CD8-positive, alpha-beta memory T cell (primary cell): ENCODE data around the gene ACTL9. TPM values are rescaled to one million over a fixed set of nuclear protein-coding genes. Genes with fewer than 3 reads are reported as not detected.
A peak's percentile ranks its signal among the peaks of the same experiment; 100 is the strongest.
"Not testable (repeated sequence)": the region's sequence is repeated elsewhere in the genome, so short reads cannot be mapped to it uniquely, and the experiment has no call there.

ENCODE experiments used
- CTCF ChIA-PET: fragments of 350-600 bp; sonication (Branson Sonifier 250); formaldehyde crosslinking; loops from one replicate; lab custom pipeline; 2021; ENCODE audit warnings: antibody characterized with exemption; lab: Charles Lee
- POLR2A ChIA-PET: fragments of 350-600 bp; sonication (Branson Sonifier 250); formaldehyde crosslinking; loops from one replicate; lab custom pipeline; 2021; ENCODE audit warnings: antibody characterized with exemption; lab: Charles Lee
- DNase-seq, 5 donors: peaks; one replicate each; pipeline versions ENCODE4 v3.0.0 to v3.0.0-alpha.2; 2020 to 2022; ENCODE audit warnings: mixed read lengths in 1 of 5
- H3K27ac ChIP-seq: one replicate; pipeline ENCODE4 v1.7.0; 2013; ENCODE audit warnings: low read depth, mild to moderate bottlenecking, low read length, moderate library complexity
- H3K27me3 ChIP-seq: 2 replicates; pipeline ENCODE4 v1.7.0; 2013; ENCODE audit warnings: low read length, mild to moderate bottlenecking; ENCODE audit not compliant: insufficient read depth, poor library complexity, severe bottlenecking
- H3K36me3 ChIP-seq: 2 replicates; pipeline ENCODE4 v1.7.0; 2013; ENCODE audit warnings: mild to moderate bottlenecking, low read length, moderate library complexity; ENCODE audit not compliant: insufficient read depth
- H3K4me1 ChIP-seq: 2 replicates; pipeline ENCODE4 v1.7.0; 2013; ENCODE audit warnings: mild to moderate bottlenecking, low read length, moderate library complexity; ENCODE audit not compliant: insufficient read depth
- H3K4me3 ChIP-seq: 2 replicates; pipeline ENCODE4 v1.7.0; 2013; ENCODE audit warnings: mild to moderate bottlenecking, low read length
- H3K9me3 ChIP-seq: 2 replicates; pipeline ENCODE4 v1.7.0; 2013; ENCODE audit warnings: mild to moderate bottlenecking, low read length
- H3K27ac Mint-ChIP-seq, 8 donors: one replicate each; pipeline ENCODE4 v1.8.0; 2020 to 2021; ENCODE audit warnings: mixed read lengths in 8 of 8, mild to moderate bottlenecking in 6 of 8, inconsistent platforms in 3 of 8, moderate library complexity in 3 of 8
- H3K27me3 Mint-ChIP-seq, 2 donors: one replicate each; pipeline ENCODE4 v1.8.0; 2020 to 2021; ENCODE audit warnings: mixed read lengths in 2 of 2, mild to moderate bottlenecking in 1 of 2, moderate library complexity in 1 of 2
- H3K36me3 Mint-ChIP-seq, 3 donors: one replicate each; pipeline ENCODE4 v1.8.0; 2020 to 2021; ENCODE audit warnings: mixed read lengths in 3 of 3, inconsistent platforms in 1 of 3, mild to moderate bottlenecking in 1 of 3
- H3K4me1 Mint-ChIP-seq, 3 donors: one replicate each; pipeline ENCODE4 v1.8.0; 2020 to 2021; ENCODE audit warnings: mixed read lengths in 3 of 3, inconsistent platforms in 1 of 3, mild to moderate bottlenecking in 1 of 3
- H3K4me3 Mint-ChIP-seq, 7 donors: one replicate each; pipeline ENCODE4 v1.8.0; 2020 to 2021; ENCODE audit warnings: mixed read lengths in 7 of 7, mild to moderate bottlenecking in 6 of 7, moderate library complexity in 4 of 7, inconsistent platforms in 2 of 7
- H3K9me3 Mint-ChIP-seq, 5 donors: one replicate each; pipeline ENCODE4 v1.8.0; 2020 to 2022; ENCODE audit warnings: mixed read lengths in 5 of 5, mild to moderate bottlenecking in 3 of 5, moderate library complexity in 2 of 5, inconsistent platforms in 1 of 5
- polyA plus RNA-seq: library from polyadenylated mRNA; unstranded; fragments of 300-500 nt; fragmentation: Illumina TruSeq; gene quantifications from one replicate; pipeline ENCODE4 v1.2.3, GENCODE V29; 2021
- total RNA-seq, 2 experiments: library from RNA; stranded (reverse); gene quantifications; one replicate each; pipeline ENCODE4 v1.2.3, GENCODE V29; 2021

The ACTL9 gene
- total and polyA plus RNA-seq, 3 experiments from 2014 or later: not detected

DNA sequence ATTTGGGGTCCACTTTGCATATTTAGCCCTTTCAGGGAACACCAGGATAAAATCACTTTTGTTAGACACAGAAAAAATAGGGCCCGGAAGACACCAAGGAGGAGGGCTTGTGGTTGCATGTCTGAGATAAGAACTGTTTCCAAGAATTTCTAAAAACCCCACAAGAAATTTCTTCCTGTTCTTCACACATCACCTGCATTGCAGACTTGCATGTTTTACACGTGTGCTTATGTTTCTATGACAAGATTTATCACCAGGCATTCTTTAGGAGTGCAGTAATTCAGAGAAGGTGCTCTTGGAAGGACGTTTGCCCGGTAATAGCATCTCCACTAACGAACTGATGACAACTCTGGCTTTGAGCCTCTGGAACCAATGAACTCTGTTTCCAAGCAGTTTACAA lies 7.1 kb upstream of the ACTL9 start:
- ChIA-PET CTCF (no interaction called here), POLR2A (no interaction called here)
- no peak for DNase-seq
- no peaks in the 10 kb centered on the region for H3K36me3 Mint-ChIP-seq
- peak overlapping the region; percentile 14 to 63 (median 44) for H3K4me3 Mint-ChIP-seq
- H3K36me3 ChIP-seq: no peaks in the 10 kb centered on the region
- H3K27ac Mint-ChIP-seq: peak overlapping the region; percentile 7 to 93 (median 80)
- H3K4me1 Mint-ChIP-seq: peaks cover 53 to 65% (median 55%) of the 10 kb centered on the region in 3 donors
- H3K27me3 Mint-ChIP-seq: no peaks in the 10 kb centered on the region
- H3K4me3 ChIP-seq: peak overlapping the region; percentile 35
- no peak overlapping the region for H3K27ac ChIP-seq
- no peaks in the 10 kb centered on the region for H3K9me3 ChIP-seq
- peaks cover 36% of the 10 kb centered on the region for H3K4me1 ChIP-seq
- no peaks in the 10 kb centered on the region for H3K9me3 Mint-ChIP-seq
- no peaks in the 10 kb centered on the region for H3K27me3 ChIP-seq

GRCh38 chr19:8705304-8705703 lies 6.7 kb upstream of the ACTL9 start:
- CTCF ChIA-PET, H3K27me3 ChIP-seq, H3K9me3 ChIP-seq, H3K4me3 ChIP-seq, H3K36me3 ChIP-seq, H3K9me3 Mint-ChIP-seq, H3K36me3 Mint-ChIP-seq, POLR2A ChIA-PET, H3K27me3 Mint-ChIP-seq, DNase-seq, H3K27ac ChIP-seq: not testable (repeated sequence)
- H3K4me1 ChIP-seq: peaks cover 36% of the 10 kb centered on the region
- Mint-ChIP-seq H3K4me1 (peaks cover 53 to 67% (median 57%) of the 10 kb centered on the region in 3 donors), H3K4me3 (peak overlapping the region; percentile 14 to 63 (median 43)), H3K27ac (peak overlapping the region; percentile 7 to 93 (median 80))

GRCh38 chr19:8703223-8703622 lies 4.6 kb upstream of the ACTL9 start:
- Histone ChIP-seq H3K36me3 (no peaks in the 10 kb centered on the region), H3K4me3 (no peak overlapping the region), H3K27me3 (no peaks in the 10 kb centered on the region), H3K27ac (no peak overlapping the region), H3K9me3 (no peaks in the 10 kb centered on the region), H3K4me1 (peaks cover 36% of the 10 kb centered on the region)
- ChIA-PET POLR2A (no interaction called here), CTCF (no interaction called here)
- H3K4me3 Mint-ChIP-seq: peak overlapping the region in 4 of 7 donors; percentile 10 to 86 (median 34)
- no peaks in the 10 kb centered on the region for H3K9me3 Mint-ChIP-seq
- DNase-seq: no peak
- H3K27ac Mint-ChIP-seq: peak overlapping the region in 6 of 8 donors; percentile 9 to 88 (median 40)
- H3K36me3 Mint-ChIP-seq: no peaks in the 10 kb centered on the region
- peaks cover 54 to 67% (median 59%) of the 10 kb centered on the region in 3 donors for H3K4me1 Mint-ChIP-seq
- H3K27me3 Mint-ChIP-seq: no peaks in the 10 kb centered on the region

DNA sequence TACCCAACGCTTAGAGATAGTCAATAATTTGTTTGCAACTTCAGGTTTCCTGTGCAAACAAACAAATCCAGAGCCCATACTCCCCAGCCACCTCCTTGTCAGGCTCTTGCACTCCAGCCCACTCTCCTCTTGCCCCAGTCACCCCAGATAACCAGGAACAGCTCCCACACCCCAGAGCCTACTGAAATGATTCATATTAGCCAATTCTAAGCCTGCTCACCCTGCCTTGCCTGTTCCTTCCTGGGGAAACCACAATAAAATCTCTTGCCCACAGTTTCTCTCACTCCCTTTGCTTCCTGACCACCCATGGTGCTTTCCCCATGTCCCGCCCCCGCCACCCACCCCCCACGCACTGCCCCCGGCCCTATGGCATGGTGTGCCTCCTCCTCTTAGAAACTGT lies 3.8 kb upstream of the ACTL9 start:
- Histone ChIP-seq H3K27me3 (no peaks in the 10 kb centered on the region), H3K4me3 (peak overlapping the region; percentile 52), H3K9me3 (no peaks in the 10 kb centered on the region), H3K36me3 (no peaks in the 10 kb centered on the region), H3K4me1 (peaks cover 36% of the 10 kb centered on the region), H3K27ac (no peak overlapping the region)
- ChIA-PET POLR2A (no interaction called here), CTCF (no interaction called here)
- Mint-ChIP-seq H3K9me3 (no peaks in the 10 kb centered on the region), H3K36me3 (no peaks in the 10 kb centered on the region), H3K27ac (peak overlapping the region; percentile 31 to 88 (median 76)), H3K4me3 (peak overlapping the region; percentile 55 to 86 (median 78)), H3K27me3 (no peaks in the 10 kb centered on the region), H3K4me1 (peaks cover 54 to 66% (median 59%) of the 10 kb centered on the region in 3 donors)
- DNase-seq: peak in 2 of 5 donors; percentile 5 to 39

- H3K4me1 ChIP-seq: peaks cover 34% of the 10 kb centered on the region
- Mint-ChIP-seq H3K4me3 (peak overlapping the region in 1 of 7 donors; percentile 28), H3K27ac (peak overlapping the region in 5 of 8 donors; percentile 11 to 90 (median 41)), H3K4me1 (peaks cover 56 to 63% (median 56%) of the 10 kb centered on the region in 3 donors), H3K36me3 (no peaks in the 10 kb centered on the region), H3K27me3 (peaks cover 4 to 6% of the 10 kb centered on the region in 2 donors), H3K9me3 (no peaks in the 10 kb centered on the region)
- CTCF ChIA-PET: no interaction called here
- POLR2A ChIA-PET: no interaction called here
- no peak overlapping the region for H3K27ac ChIP-seq
- no peak for DNase-seq
- no peaks in the 10 kb centered on the region for H3K36me3 ChIP-seq
- H3K27me3 ChIP-seq: no peaks in the 10 kb centered on the region
- H3K4me3 ChIP-seq: no peak overlapping the region
- no peaks in the 10 kb centered on the region for H3K9me3 ChIP-seq
Measured at GRCh38 chr19:8700956-8701355, 2.4 kb upstream of the ACTL9 start.

DNA sequence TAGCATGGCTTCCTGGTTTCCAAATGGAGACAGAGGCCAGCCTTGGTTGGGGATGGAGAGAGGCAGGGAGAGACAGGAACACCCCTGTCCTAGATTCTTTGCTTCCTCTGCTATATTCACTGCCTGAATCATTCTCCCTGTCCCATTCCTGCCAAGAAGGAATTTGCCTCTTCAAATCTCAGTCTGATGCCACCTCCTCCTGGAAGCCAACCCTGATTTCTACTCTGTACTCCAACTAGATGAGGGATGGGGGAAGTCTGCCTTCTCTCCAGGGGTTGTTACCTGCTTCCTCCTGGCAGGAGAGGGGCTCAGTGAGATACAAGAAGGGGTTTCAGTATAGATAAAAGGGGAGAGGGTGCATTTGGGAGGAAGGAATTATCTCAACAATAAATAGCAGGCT lies 1.3 kb upstream of the ACTL9 start:
- peak overlapping the region in 2 of 8 donors; percentile 77 to 95 for H3K27ac Mint-ChIP-seq
- no peak for DNase-seq

DNA sequence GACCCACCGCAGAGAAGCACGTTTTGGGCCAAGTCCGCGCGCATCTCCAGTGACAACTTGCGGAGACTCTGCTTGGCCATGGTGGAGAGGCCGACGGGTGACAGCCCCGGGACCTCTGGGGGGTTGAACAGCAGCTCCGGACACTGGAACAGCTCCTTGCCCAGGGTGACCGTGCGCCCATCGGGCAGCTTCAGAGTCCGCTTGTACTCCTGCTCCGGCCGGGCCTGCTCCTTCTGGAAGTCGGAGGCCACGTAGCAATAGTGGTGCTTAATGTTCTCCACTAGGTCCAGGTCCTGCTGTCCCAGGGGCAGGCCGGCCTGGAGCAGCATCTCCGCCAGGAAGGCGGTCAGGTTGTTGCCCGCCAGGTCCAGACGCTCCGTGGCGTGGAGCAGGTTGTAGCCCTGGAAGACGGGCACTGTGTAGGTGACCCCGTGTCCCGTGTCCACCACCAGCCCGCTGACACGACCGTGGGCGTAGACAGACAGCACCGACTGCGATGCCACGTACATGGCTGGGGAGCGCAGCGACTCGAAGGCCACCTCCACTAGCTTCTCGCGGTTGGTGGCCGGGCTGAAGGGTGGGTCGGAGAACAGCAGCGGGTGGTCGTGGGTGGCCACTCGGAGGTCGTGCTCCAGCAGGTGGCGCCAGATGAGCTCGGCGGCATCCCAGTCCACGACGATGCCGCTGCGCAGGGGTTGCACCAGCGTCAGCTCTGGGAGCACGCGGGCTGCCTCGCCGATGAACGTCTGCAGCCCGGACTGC lies 743 bp downstream of the ACTL9 start:
- no peaks in the 10 kb centered on the region for H3K36me3 Mint-ChIP-seq
- peaks cover 32 to 39% (median 35%) of the 10 kb centered on the region in 3 donors for H3K4me1 Mint-ChIP-seq
- Histone ChIP-seq H3K4me3 (no peak overlapping the region), H3K27me3 (no peaks in the 10 kb centered on the region), H3K36me3 (no peaks in the 10 kb centered on the region), H3K9me3 (no peaks in the 10 kb centered on the region), H3K27ac (no peak overlapping the region), H3K4me1 (peaks cover 23% of the 10 kb centered on the region)
- no peaks in the 10 kb centered on the region for H3K9me3 Mint-ChIP-seq
- no peak overlapping the region for H3K4me3 Mint-ChIP-seq
- no peak for DNase-seq
- ChIA-PET CTCF (interaction anchor here (1.5 kb wide), 1 partner anchor 44 kb away, joined by 3 read pairs; no protein-coding TSS in a partner anchor), POLR2A (no interaction called here)
- H3K27me3 Mint-ChIP-seq: peaks cover 5 to 19% of the 10 kb centered on the region in 2 donors
- no peak overlapping the region for H3K27ac Mint-ChIP-seq

More for the DNA sequence above, 1.3 kb upstream of the ACTL9 start:
- POLR2A ChIA-PET: no interaction called here
- Histone ChIP-seq H3K4me1 (peaks cover 24% of the 10 kb centered on the region), H3K27ac (no peak overlapping the region), H3K36me3 (no peaks in the 10 kb centered on the region), H3K9me3 (no peaks in the 10 kb centered on the region), H3K4me3 (no peak overlapping the region), H3K27me3 (no peaks in the 10 kb centered on the region)
- peaks cover 5 to 9% of the 10 kb centered on the region in 2 donors for H3K27me3 Mint-ChIP-seq
- H3K4me1 Mint-ChIP-seq: peaks cover 45 to 53% (median 45%) of the 10 kb centered on the region in 3 donors
- H3K4me3 Mint-ChIP-seq: no peak overlapping the region
- no peaks in the 10 kb centered on the region for H3K9me3 Mint-ChIP-seq
- H3K36me3 Mint-ChIP-seq: no peaks in the 10 kb centered on the region
- CTCF ChIA-PET: interaction anchor here (1.3 kb wide), 1 partner anchor 45 kb away, joined by 3 read pairs; no protein-coding TSS in a partner anchor

GRCh38 chr19:8696993-8697392 lies 1.6 kb downstream of the ACTL9 start:
- H3K36me3 Mint-ChIP-seq: no peaks in the 10 kb centered on the region
- peaks cover 26 to 30% (median 26%) of the 10 kb centered on the region in 3 donors for H3K4me1 Mint-ChIP-seq
- no peaks in the 10 kb centered on the region for H3K36me3 ChIP-seq
- no peak overlapping the region for H3K27ac ChIP-seq
- no peaks in the 10 kb centered on the region for H3K27me3 ChIP-seq
- H3K4me3 ChIP-seq: no peak overlapping the region
- no peaks in the 10 kb centered on the region for H3K9me3 Mint-ChIP-seq
- H3K4me1 ChIP-seq: peaks cover 19% of the 10 kb centered on the region
- H3K27ac Mint-ChIP-seq: no peak overlapping the region
- ChIA-PET POLR2A (no interaction called here), CTCF (interaction anchor here (1.5 kb wide), 1 partner anchor 43 kb away, joined by 3 read pairs; no protein-coding TSS in a partner anchor)
- no peaks in the 10 kb centered on the region for H3K9me3 ChIP-seq
- peaks cover 5 to 27% of the 10 kb centered on the region in 2 donors for H3K27me3 Mint-ChIP-seq
- no peak overlapping the region for H3K4me3 Mint-ChIP-seq
- DNase-seq: no peak
